GM10248 (cell line): ENCODE measurements around the gene PRPS1.
"Not testable (repeated sequence)": the region's sequence is repeated elsewhere in the genome, so short reads cannot be mapped to it uniquely, and the experiment has no call there.

ENCODE experiments used
- CTCF ChIA-PET: fragments of 300-600 bp; sonication (Branson Sonifier 250); formaldehyde crosslinking; extraction: SDS; loops from one replicate; lab custom pipeline; 2021; ENCODE audit warnings: antibody characterized with exemption; lab: Yijun Ruan, JAX
- POLR2A ChIA-PET: fragments of 350-650 bp; sonication (Branson Sonifier 250); formaldehyde crosslinking; extraction: SDS; loops from one replicate; lab custom pipeline; 2020; ENCODE audit warnings: antibody characterized with exemption; lab: Yijun Ruan, JAX
- DNase-seq: peaks from one replicate; pipeline ENCODE4 v3.0.0; 2012; ENCODE audit errors: extremely low spot score
- CTCF ChIP-seq: IDR thresholded peaks from 2 replicates; pipeline ENCODE4 v1.5.1; 2012; ENCODE audit warnings: mild to moderate bottlenecking, low read depth; ENCODE audit errors: extremely low read depth, missing control alignments, control extremely low read depth

PRPS1 gene

GRCh38 chrX:107659768-107660167, 31.5 kb downstream of the PRPS1 start:
- POLR2A ChIA-PET: interaction anchor here (1.9 kb wide), 1 partner anchor 57 kb away, joined by 5 read pairs; no protein-coding TSS in a partner anchor
- CTCF ChIA-PET: interaction anchor here (0.7 to 19.0 kb wide), 25 partner anchors 9 to 414 kb away, joined by 3 to 222 read pairs (median 4); partner anchors contain the start of genes NCBP2L, PRPS1 and TSC22D3
- DNase-seq: peak; percentile 24
- TF ChIP-seq CTCF: peak; percentile 60

GRCh38 chrX:107662145-107662544, 33.8 kb downstream of the PRPS1 start:
- CTCF ChIA-PET: interaction anchor here (1.2 to 19.0 kb wide), 4 partner anchors 9 to 116 kb away, joined by 3 to 222 read pairs (median 86); partner anchors contain the start of genes NCBP2L and TSC22D3
- DNase-seq: no peak
- POLR2A ChIA-PET: no interaction called here
- TF ChIP-seq CTCF: no peak

- DNase-seq: no peak
- ChIA-PET CTCF (interaction anchor here (1.2 to 19.0 kb wide), 4 partner anchors 9 to 115 kb away, joined by 3 to 222 read pairs (median 86); partner anchors contain the start of genes NCBP2L and TSC22D3), POLR2A (no interaction called here)
- TF ChIP-seq CTCF: no peak
Observed at GRCh38 chrX:107662824-107663223, 34.5 kb downstream of the PRPS1 start.

GRCh38 chrX:107666931-107667330, 38.6 kb downstream of the PRPS1 start:
- ChIA-PET CTCF (interaction anchor here (1.5 to 14.0 kb wide), 2 partner anchors 10 to 50 kb away, joined by 5 to 126 read pairs; no protein-coding TSS in a partner anchor), POLR2A (no interaction called here)
- no peak for DNase-seq
- no peak for TF ChIP-seq CTCF

- ChIA-PET POLR2A (no interaction called here), CTCF (interaction anchor here (1.5 to 14.0 kb wide), 3 partner anchors 10 to 50 kb away, joined by 4 to 126 read pairs (median 5); no protein-coding TSS in a partner anchor)
- DNase-seq: no peak
- TF ChIP-seq CTCF: no peak
Observed at GRCh38 chrX:107667426-107667825, 39.1 kb downstream of the PRPS1 start.

- POLR2A ChIA-PET: not testable (repeated sequence)
- CTCF ChIA-PET: interaction anchor here (1.3 to 17.6 kb wide), 5 partner anchors 9 to 108 kb away, joined by 3 to 304 read pairs (median 5); partner anchors contain the start of gene NCBP2L
Observed at GRCh38 chrX:107668710-107669109, 40.4 kb downstream of the PRPS1 start.

GRCh38 chrX:107669261-107669660, 41.0 kb downstream of the PRPS1 start:
- TF ChIP-seq CTCF: no peak
- ChIA-PET CTCF (interaction anchor here (1.3 to 17.6 kb wide), 5 partner anchors 8 to 108 kb away, joined by 3 to 304 read pairs (median 5); partner anchors contain the start of gene NCBP2L), POLR2A (interaction anchor here (0.7 kb wide), 1 partner anchor 47 kb away, joined by 3 read pairs; no protein-coding TSS in a partner anchor)
- no peak for DNase-seq

More at GRCh38 chrX:107668710-107669109, 40.4 kb downstream of the PRPS1 start:
- not testable (repeated sequence) for DNase-seq
